KMS-11 (cell line): ENCODE results near the gene SCAMP4.

Experiments used
- H2AFZ ChIP-seq: fragments of 200-600 bp; sonication (generic); 2 replicates; pipeline ENCODE4 v1.6.1; 2016; ENCODE audit warnings: antibody characterized with exemption, mixed run types, low read depth
- H3K27ac ChIP-seq: fragments of 200-600 bp; sonication (generic); 2 replicates; pipeline ENCODE4 v1.6.1; 2016; ENCODE audit warnings: mild to moderate bottlenecking, mixed run types
- H3K27me3 ChIP-seq: fragments of 200-600 bp; sonication (generic); 2 replicates; pipeline ENCODE4 v1.6.1; 2017; ENCODE audit warnings: mild to moderate bottlenecking, low read depth, mixed run types, moderate library complexity; ENCODE audit not compliant: insufficient read depth
- H3K36me3 ChIP-seq: fragments of 200-600 bp; sonication (generic); 2 replicates; pipeline ENCODE4 v1.6.1; 2017; ENCODE audit warnings: mild to moderate bottlenecking, mixed run types; ENCODE audit not compliant: insufficient read depth
- H3K4me1 ChIP-seq: fragments of 200-600 bp; sonication (generic); 2 replicates; pipeline ENCODE4 v1.6.1; 2016; ENCODE audit warnings: mild to moderate bottlenecking, low read depth, mixed run types; ENCODE audit not compliant: poor library complexity, severe bottlenecking
- H3K4me2 ChIP-seq: fragments of 200-600 bp; sonication (generic); 2 replicates; pipeline ENCODE4 v1.7.0; 2016; ENCODE audit warnings: mild to moderate bottlenecking, mixed run types
- H3K4me3 ChIP-seq: fragments of 200-600 bp; sonication (generic); IDR thresholded peaks from 2 replicates; pipeline ENCODE4 v1.6.1; 2017; ENCODE audit warnings: low read depth, low read length, mixed read lengths; ENCODE audit not compliant: insufficient read depth
- H3K79me2 ChIP-seq: fragments of 200-600 bp; sonication (generic); 2 replicates; pipeline ENCODE4 v1.6.1; 2016; ENCODE audit warnings: low read depth, mixed run types; ENCODE audit not compliant: insufficient read depth
- H3K9ac ChIP-seq: fragments of 200-600 bp; sonication (generic); 2 replicates; pipeline ENCODE4 v1.6.1; 2016; ENCODE audit warnings: mild to moderate bottlenecking, mixed run types
- H4K20me1 ChIP-seq: fragments of 200-600 bp; sonication (generic); 2 replicates; pipeline ENCODE4 v1.6.1; 2016; ENCODE audit warnings: mild to moderate bottlenecking, mixed run types; ENCODE audit not compliant: insufficient read depth
- TF ChIP-seq, protein P1 (sequence below): fragments of 200-600 bp; sonication (generic); conservative IDR thresholded peaks from 2 replicates; pipeline ENCODE4 v1.6.1; 2017; ENCODE audit warnings: low read depth, mild to moderate bottlenecking, antibody characterized with exemption, low read length, moderate library complexity, mixed read lengths

The SCAMP4 gene

GRCh38 chr19:1857648-1858326 lies 47.4 kb upstream of the SCAMP4 start:
- Histone ChIP-seq H3K4me1 (peaks cover 36% of the 10 kb centered on the region), H3K9ac (no peak overlapping the region), H3K27me3 (no peaks in the 10 kb centered on the region), H3K4me3 (no peak overlapping the region), H3K79me2 (peaks cover 66% of the 10 kb centered on the region), H4K20me1 (no peaks in the 10 kb centered on the region), H3K27ac (no peak overlapping the region), H3K36me3 (no peaks in the 10 kb centered on the region), H2AFZ (no peak overlapping the region), H3K4me2 (no peak overlapping the region)
- TF ChIP-seq, protein P1, sequence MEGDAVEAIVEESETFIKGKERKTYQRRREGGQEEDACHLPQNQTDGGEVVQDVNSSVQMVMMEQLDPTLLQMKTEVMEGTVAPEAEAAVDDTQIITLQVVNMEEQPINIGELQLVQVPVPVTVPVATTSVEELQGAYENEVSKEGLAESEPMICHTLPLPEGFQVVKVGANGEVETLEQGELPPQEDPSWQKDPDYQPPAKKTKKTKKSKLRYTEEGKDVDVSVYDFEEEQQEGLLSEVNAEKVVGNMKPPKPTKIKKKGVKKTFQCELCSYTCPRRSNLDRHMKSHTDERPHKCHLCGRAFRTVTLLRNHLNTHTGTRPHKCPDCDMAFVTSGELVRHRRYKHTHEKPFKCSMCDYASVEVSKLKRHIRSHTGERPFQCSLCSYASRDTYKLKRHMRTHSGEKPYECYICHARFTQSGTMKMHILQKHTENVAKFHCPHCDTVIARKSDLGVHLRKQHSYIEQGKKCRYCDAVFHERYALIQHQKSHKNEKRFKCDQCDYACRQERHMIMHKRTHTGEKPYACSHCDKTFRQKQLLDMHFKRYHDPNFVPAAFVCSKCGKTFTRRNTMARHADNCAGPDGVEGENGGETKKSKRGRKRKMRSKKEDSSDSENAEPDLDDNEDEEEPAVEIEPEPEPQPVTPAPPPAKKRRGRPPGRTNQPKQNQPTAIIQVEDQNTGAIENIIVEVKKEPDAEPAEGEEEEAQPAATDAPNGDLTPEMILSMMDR: no peak

DNA sequence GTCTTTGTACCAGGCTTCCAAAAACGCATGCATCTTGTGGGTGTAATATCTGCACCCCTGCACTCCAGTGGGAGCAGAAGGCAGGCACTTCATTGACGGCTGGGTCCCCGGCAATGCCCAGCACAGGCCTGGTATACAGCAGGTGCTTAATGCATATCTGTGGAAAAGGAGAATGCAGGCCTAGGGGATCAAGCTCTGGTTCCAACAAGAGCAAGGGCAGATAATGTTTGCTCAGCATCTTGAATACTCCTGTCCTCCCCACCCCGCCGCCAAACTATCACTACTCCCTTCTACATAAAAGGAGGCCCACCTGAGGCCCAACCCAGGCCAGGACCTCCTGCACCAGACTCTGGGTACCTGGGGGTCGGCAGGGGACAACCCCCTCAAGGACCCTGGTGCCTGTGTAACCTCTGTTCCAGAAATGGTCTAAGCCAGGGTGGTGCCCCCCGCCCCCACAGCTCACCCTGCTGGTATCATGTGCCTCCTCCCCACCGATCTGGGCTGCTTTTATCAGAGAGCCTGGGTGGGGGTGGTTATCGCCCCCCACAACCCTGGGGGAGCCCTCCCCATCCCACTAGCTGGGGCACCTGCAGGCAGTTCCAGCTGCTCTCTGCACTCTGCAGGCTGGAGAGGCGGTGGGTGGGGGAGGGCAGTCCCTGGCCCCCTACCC lies 46.7 kb upstream of the SCAMP4 start:
- H2AFZ ChIP-seq: no peak overlapping the region
- no peaks in the 10 kb centered on the region for H3K36me3 ChIP-seq
- peaks cover 66% of the 10 kb centered on the region for H3K79me2 ChIP-seq
- no peaks in the 10 kb centered on the region for H3K27me3 ChIP-seq
- no peaks in the 10 kb centered on the region for H4K20me1 ChIP-seq
- H3K27ac ChIP-seq: no peak overlapping the region
- no peak overlapping the region for H3K4me2 ChIP-seq
- no peak overlapping the region for H3K9ac ChIP-seq
- no peak overlapping the region for H3K4me3 ChIP-seq
- TF ChIP-seq, protein P1: no peak
- H3K4me1 ChIP-seq: peaks cover 28% of the 10 kb centered on the region

DNA sequence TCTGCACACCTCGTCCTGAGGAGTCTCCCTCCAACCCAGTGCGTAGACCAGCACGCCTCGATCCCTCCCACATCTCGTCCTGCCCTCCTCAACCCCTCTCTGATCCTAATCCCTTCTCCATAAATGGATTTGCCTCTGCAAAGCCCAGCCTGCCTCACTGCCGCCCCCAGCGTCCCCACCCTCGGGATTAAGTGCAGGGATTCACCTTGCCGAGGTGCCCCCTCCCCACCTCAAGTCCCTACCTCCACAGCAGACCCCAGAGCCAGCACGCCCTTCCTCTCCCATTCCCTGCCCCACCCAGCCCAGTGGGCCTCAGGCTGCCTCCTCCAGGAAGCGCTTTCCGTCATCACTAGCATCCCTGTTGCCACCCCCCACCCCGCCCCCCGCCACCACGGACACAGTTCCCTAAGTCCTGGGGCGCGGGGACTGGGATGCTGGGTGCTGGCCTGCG lies 45.8 kb upstream of the SCAMP4 start:
- Histone ChIP-seq H3K9ac (no peak overlapping the region), H3K4me3 (no peak overlapping the region), H2AFZ (no peak overlapping the region), H3K79me2 (peaks cover 64% of the 10 kb centered on the region), H3K27ac (no peak overlapping the region), H3K36me3 (no peaks in the 10 kb centered on the region), H3K27me3 (no peaks in the 10 kb centered on the region), H3K4me1 (peaks cover 21% of the 10 kb centered on the region), H4K20me1 (no peaks in the 10 kb centered on the region), H3K4me2 (no peak overlapping the region)
- TF ChIP-seq, protein P1: no peak

- Histone ChIP-seq H3K4me3 (no peak overlapping the region), H2AFZ (no peak overlapping the region), H3K4me1 (peaks cover 13% of the 10 kb centered on the region), H3K4me2 (no peak overlapping the region), H4K20me1 (no peaks in the 10 kb centered on the region), H3K79me2 (peaks cover 56% of the 10 kb centered on the region), H3K27ac (no peak overlapping the region), H3K36me3 (no peaks in the 10 kb centered on the region), H3K27me3 (no peaks in the 10 kb centered on the region), H3K9ac (no peak overlapping the region)
- TF ChIP-seq, protein P1: no peak
These were observed 45.0 kb upstream of the SCAMP4 start for GRCh38 chr19:1860042-1860775.
